ENCODE measurements around the gene SLC16A12. TPM values are rescaled to one million over a fixed set of nuclear protein-coding genes. Genes with fewer than 3 reads are reported as not detected.

Gene SLC16A12
- total and polyA plus RNA-seq, 10 of the 15 experiments (the other 5 are each of a cell fraction or from before 2014, with no cell fraction given), result not detected

GRCh38 chr10:89391907-89392756, 143.3 kb downstream of the SLC16A12 start, which contains the start of gene IFIT1 (continued):
- TF ChIP-seq EP300 (IDR thresholded peaks at IDR 0.05; ENCODE audit: borderline replicate concordance in 1 of 2, control insufficient read depth in 1 of 2, low read depth in 2 of 2, low read length in 2 of 2) (no peak), LARP7 (IDR thresholded peaks at IDR 0.05) (no peak), RAD21 (IDR thresholded peaks at IDR 0.05; ENCODE audit: insufficient read depth, low read depth, low read length) (no peak), NKRF (conservative IDR thresholded peaks at IDR 0.05) (no peak), NR2F1 (conservative IDR thresholded peaks at IDR 0.05) (no peak), RELB (IDR thresholded peaks at IDR 0.05; ENCODE audit: low read depth) (peak; percentile 25; the same call in 1 of the 2 replicates), FOXM1 (IDR thresholded peaks at IDR 0.05; ENCODE audit: low read depth, low read length) (0 out of 2 replicates have a peak, but pooled peaks have one; percentile 41), POLR2A (IDR thresholded peaks at IDR 0.05; ENCODE audit: low read depth, low read length) (peak; percentile 63), MXI1 (IDR thresholded peaks at IDR 0.05; ENCODE audit: low read depth, low read length) (no peak), RUNX3 (IDR thresholded peaks at IDR 0.05; ENCODE audit: low read length) (peak; percentile 23; the same call in 1 of the 2 replicates), SMAD1 (IDR thresholded peaks at IDR 0.05; ENCODE audit: low read depth, partially characterized antibody) (no peak), ZNF207 (IDR thresholded peaks at IDR 0.05; ENCODE audit: borderline replicate concordance) (0 out of 2 replicates have a peak, but pooled peaks have one; percentile 40), MTA3 (IDR thresholded peaks at IDR 0.05; ENCODE audit: borderline replicate concordance, low read length) (0 out of 2 replicates have a peak, but pooled peaks have one; percentile 38), NFYA (IDR thresholded peaks at IDR 0.05; ENCODE audit: borderline replicate concordance, low read depth, low read length) (no peak), SREBF1 (IDR thresholded peaks at IDR 0.05; ENCODE audit: low read length) (no peak), TARDBP (IDR thresholded peaks at IDR 0.05; ENCODE audit: borderline replicate concordance) (no peak), CREM (IDR thresholded peaks at IDR 0.05; ENCODE audit: low read depth) (no peak), SUZ12 (IDR thresholded peaks at IDR 0.05; ENCODE audit: unreplicated experiment) (no peak), STAT3 (IDR thresholded peaks at IDR 0.05; ENCODE audit: low read depth, low read length) (no peak), NR2C2 (IDR thresholded peaks at IDR 0.05; ENCODE audit: borderline replicate concordance, control insufficient read depth, insufficient read length, low read depth) (no peak)
- TF ChIP-seq, protein P1, sequence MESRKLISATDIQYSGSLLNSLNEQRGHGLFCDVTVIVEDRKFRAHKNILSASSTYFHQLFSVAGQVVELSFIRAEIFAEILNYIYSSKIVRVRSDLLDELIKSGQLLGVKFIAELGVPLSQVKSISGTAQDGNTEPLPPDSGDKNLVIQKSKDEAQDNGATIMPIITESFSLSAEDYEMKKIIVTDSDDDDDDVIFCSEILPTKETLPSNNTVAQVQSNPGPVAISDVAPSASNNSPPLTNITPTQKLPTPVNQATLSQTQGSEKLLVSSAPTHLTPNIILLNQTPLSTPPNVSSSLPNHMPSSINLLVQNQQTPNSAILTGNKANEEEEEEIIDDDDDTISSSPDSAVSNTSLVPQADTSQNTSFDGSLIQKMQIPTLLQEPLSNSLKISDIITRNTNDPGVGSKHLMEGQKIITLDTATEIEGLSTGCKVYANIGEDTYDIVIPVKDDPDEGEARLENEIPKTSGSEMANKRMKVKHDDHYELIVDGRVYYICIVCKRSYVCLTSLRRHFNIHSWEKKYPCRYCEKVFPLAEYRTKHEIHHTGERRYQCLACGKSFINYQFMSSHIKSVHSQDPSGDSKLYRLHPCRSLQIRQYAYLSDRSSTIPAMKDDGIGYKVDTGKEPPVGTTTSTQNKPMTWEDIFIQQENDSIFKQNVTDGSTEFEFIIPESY (IDR thresholded peaks at IDR 0.05), result no peak
- TF ChIP-seq, protein P2, sequence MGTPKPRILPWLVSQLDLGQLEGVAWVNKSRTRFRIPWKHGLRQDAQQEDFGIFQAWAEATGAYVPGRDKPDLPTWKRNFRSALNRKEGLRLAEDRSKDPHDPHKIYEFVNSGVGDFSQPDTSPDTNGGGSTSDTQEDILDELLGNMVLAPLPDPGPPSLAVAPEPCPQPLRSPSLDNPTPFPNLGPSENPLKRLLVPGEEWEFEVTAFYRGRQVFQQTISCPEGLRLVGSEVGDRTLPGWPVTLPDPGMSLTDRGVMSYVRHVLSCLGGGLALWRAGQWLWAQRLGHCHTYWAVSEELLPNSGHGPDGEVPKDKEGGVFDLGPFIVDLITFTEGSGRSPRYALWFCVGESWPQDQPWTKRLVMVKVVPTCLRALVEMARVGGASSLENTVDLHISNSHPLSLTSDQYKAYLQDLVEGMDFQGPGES (IDR thresholded peaks at IDR 0.05), result no peak
